IMR-90 (cell line): Measurements from ENCODE around the gene CARD18.

Source experiments
- POLR2A ChIP-seq: IDR thresholded peaks from 2 replicates; pipeline ENCODE4 v1.6.1; 2012; ENCODE audit warnings: mild to moderate bottlenecking, low read depth, low read length
- RCOR1 ChIP-seq: IDR thresholded peaks from 2 replicates; pipeline ENCODE4 v1.6.1; 2012; ENCODE audit warnings: mild to moderate bottlenecking, low read length, improper control_type of control experiment; ENCODE audit not compliant: insufficient replicate concordance
- TF ChIP-seq, protein P1 (sequence below): conservative IDR thresholded peaks from 2 replicates; pipeline ENCODE4 v1.5.1; 2012; ENCODE audit warnings: mild to moderate bottlenecking, low read depth, low read length, improper control_type of control experiment

DNA sequence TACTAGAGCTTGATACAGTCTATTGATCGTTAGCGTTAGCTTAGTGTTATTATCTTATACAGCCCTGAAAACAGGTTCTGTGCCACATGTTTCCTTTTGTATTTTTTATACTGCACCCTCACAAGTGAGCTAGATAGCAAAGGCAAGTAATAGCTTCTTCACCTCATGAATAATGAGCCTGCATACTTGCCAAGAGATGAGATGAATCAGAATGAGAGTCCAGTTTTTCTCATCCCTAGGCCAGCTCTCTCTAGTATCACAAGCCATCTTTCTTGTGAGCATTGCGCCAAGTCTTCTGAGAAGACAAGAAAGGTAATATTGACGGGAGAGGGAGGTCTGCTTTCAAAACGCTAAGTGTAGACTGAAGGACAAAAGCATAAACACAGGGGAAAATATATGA lies 8.7 kb upstream of the CARD18 start:
- no peak for TF ChIP-seq RCOR1
- TF ChIP-seq, protein P1, sequence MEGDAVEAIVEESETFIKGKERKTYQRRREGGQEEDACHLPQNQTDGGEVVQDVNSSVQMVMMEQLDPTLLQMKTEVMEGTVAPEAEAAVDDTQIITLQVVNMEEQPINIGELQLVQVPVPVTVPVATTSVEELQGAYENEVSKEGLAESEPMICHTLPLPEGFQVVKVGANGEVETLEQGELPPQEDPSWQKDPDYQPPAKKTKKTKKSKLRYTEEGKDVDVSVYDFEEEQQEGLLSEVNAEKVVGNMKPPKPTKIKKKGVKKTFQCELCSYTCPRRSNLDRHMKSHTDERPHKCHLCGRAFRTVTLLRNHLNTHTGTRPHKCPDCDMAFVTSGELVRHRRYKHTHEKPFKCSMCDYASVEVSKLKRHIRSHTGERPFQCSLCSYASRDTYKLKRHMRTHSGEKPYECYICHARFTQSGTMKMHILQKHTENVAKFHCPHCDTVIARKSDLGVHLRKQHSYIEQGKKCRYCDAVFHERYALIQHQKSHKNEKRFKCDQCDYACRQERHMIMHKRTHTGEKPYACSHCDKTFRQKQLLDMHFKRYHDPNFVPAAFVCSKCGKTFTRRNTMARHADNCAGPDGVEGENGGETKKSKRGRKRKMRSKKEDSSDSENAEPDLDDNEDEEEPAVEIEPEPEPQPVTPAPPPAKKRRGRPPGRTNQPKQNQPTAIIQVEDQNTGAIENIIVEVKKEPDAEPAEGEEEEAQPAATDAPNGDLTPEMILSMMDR, result no peak
- TF ChIP-seq POLR2A, result no peak
